Omental fat pad (tissue), 4 donors: ENCODE measurements around the gene MECR. TPM values are rescaled to one million over a fixed set of nuclear protein-coding genes. Genes with fewer than 3 reads are reported as not detected.

Experiments used
- ATAC-seq: fragments of 150-250 bp; one replicate; pipeline ENCODE4 v1.9.1; 2016; ENCODE audit warnings: mild to moderate bottlenecking, moderate library complexity; ENCODE audit not compliant: low FRiP score
- DNase-seq: peaks from one replicate; pipeline ENCODE4 v3.0.0-alpha.2; 2019; ENCODE audit warnings: low spot score
- total RNA-seq, 4 donors: library from RNA; depleted of rRNA; stranded (reverse); fragments of >200 nt; gene quantifications; one replicate each; pipeline ENCODE4 v1.1.0, GENCODE V29; 2016
- TF ChIP-seq, protein P1 (sequence below), 3 donors: fragments of 450-650 bp; IDR thresholded peaks; one replicate each; pipeline ENCODE4 v1.5.1; 2016 to 2017; ENCODE audit warnings: antibody characterized with exemption in 3 of 3, mild to moderate bottlenecking in 3 of 3, moderate library complexity in 2 of 3

MECR gene
- total RNA-seq, 4 donors from 2014 or later, result 18.0 to 29.4 (median 20.8) TPM

GRCh38 chr1:29255134-29255666, 24.5 kb upstream of the MECR start:
- TF ChIP-seq, protein P1, sequence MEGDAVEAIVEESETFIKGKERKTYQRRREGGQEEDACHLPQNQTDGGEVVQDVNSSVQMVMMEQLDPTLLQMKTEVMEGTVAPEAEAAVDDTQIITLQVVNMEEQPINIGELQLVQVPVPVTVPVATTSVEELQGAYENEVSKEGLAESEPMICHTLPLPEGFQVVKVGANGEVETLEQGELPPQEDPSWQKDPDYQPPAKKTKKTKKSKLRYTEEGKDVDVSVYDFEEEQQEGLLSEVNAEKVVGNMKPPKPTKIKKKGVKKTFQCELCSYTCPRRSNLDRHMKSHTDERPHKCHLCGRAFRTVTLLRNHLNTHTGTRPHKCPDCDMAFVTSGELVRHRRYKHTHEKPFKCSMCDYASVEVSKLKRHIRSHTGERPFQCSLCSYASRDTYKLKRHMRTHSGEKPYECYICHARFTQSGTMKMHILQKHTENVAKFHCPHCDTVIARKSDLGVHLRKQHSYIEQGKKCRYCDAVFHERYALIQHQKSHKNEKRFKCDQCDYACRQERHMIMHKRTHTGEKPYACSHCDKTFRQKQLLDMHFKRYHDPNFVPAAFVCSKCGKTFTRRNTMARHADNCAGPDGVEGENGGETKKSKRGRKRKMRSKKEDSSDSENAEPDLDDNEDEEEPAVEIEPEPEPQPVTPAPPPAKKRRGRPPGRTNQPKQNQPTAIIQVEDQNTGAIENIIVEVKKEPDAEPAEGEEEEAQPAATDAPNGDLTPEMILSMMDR (IDR thresholded peaks at IDR 0.05), result no peak
- DNase-seq, result no peak
- ATAC-seq, result no peak

DNA sequence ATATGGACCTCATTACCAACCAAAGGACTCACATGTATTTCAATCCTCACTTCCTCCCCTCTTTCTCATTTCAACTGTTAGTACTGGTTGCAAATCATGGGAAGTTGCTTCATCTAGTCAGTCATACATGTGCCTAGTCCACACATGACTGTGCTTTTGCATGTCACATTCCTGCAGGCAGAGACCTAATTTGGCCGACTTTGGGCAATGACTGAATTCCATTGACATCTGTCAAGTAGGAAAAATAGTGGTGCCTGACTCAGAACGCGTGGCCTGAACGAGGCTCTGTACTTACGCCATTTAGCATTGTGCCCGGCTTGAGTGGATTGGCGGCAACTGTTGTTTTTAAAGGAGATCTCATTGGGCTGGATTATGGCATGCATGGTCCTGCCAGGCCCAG, 23.6 kb upstream of the MECR start:
- ATAC-seq (no peak), DNase-seq (no peak)
- TF ChIP-seq, protein P1 (IDR thresholded peaks at IDR 0.05), result no peak

DNA sequence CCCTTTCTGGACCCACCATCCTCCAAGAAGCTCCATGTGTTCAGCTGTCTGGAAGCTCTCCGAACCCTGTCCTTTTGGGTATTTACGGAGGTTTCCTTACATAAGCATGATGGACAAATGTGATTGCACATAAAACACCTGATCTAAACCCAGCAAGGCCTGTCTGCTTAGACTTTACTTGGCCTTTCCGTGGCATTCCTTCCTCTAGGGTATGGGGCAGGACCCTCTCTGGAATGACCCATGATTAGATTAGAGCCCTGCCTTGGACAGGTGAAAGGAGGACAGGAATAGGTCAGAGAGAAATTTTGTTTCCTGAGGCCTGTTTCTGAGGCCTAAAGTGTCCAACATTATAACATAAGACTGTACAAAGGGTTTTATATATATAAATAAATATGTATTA, 22.4 kb upstream of the MECR start:
- TF ChIP-seq, protein P1 (IDR thresholded peaks at IDR 0.05), result no peak
- DNase-seq, result no peak
- no peak for ATAC-seq

DNA sequence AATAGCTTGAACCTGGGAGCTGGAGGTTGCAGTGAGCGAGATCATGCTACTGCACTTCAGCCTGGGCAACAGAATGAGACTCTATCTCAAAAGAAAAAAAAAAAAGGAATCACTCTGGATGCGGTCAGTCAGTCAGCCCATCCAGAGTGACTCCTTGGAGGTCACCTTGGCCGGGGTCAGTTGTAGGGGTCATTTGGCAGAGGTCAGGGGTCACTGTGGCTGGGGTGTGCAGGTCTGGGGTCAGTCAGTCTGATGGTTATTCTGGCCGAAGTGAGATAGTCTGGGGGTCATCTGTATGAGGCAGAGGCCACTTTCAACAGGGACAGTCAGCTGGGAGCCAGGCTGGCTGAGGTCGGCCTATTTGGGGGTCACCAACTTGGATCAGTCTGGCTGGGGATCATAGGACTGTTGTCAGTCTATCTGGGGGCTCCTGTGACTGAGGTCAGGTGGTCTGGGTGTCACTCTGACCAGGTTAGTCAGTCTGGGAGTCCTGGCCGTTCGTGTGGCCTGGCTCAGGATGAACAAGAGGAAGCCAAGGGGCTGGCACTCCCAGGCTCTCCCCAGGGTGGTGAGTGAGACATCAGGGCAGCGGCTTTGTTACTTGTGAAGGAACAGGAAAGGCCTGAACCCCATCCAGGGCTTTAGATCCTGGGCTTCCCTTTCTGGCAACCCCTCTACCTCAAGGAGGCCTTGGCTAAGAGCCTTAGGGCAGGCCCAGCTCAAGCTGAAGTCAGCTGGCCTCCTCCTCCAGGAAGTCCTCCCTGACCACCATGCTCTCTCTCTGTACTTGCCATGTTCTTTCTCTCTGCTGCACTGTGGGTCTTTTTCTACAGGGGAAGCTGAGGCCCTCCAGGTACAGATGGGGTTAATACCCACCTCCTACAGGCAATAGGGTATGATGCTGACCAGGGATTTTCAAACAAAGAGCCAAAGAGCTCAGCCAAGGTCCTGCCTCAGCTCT, 20.7 kb upstream of the MECR start:
- DNase-seq (no peak), ATAC-seq (no peak)
- TF ChIP-seq, protein P1 (IDR thresholded peaks at IDR 0.05), result no peak

- TF ChIP-seq, protein P1 (IDR thresholded peaks at IDR 0.05), result no peak
- ATAC-seq (no peak), DNase-seq (no peak)
Observed at GRCh38 chr1:29249951-29250581, 19.3 kb upstream of the MECR start.

GRCh38 chr1:29249170-29249691, 18.5 kb upstream of the MECR start:
- ATAC-seq (no peak), DNase-seq (no peak)
- TF ChIP-seq, protein P1 (IDR thresholded peaks at IDR 0.05), result no peak
